ENCODE results near the gene VMP1.

VMP1 gene

DNA sequence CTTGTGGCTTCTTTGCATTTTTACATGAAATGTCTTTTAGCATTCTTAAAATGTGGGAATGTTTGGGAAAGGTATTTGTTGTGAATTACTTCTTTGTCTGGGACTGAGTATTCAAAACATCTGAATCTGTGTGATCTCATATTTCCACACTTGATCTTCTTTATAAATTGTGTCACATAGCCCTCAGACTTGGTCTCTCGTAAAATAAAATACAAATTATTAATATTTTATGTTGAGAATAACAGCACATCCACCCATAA, 103.4 kb downstream of the VMP1 start:
- TF ChIP-seq, protein P1, sequence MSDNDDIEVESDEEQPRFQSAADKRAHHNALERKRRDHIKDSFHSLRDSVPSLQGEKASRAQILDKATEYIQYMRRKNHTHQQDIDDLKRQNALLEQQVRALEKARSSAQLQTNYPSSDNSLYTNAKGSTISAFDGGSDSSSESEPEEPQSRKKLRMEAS (IDR thresholded peaks at IDR 0.05; ENCODE audit: low read depth, low read length): no peak
- TF ChIP-seq, protein P2, sequence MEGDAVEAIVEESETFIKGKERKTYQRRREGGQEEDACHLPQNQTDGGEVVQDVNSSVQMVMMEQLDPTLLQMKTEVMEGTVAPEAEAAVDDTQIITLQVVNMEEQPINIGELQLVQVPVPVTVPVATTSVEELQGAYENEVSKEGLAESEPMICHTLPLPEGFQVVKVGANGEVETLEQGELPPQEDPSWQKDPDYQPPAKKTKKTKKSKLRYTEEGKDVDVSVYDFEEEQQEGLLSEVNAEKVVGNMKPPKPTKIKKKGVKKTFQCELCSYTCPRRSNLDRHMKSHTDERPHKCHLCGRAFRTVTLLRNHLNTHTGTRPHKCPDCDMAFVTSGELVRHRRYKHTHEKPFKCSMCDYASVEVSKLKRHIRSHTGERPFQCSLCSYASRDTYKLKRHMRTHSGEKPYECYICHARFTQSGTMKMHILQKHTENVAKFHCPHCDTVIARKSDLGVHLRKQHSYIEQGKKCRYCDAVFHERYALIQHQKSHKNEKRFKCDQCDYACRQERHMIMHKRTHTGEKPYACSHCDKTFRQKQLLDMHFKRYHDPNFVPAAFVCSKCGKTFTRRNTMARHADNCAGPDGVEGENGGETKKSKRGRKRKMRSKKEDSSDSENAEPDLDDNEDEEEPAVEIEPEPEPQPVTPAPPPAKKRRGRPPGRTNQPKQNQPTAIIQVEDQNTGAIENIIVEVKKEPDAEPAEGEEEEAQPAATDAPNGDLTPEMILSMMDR (IDR thresholded peaks at IDR 0.05; ENCODE audit: low read depth, low read length): no peak
- TF ChIP-seq POLR2A (IDR thresholded peaks at IDR 0.05; ENCODE audit: extremely low read depth, insufficient read length) (no peak), MYC (IDR thresholded peaks at IDR 0.05; ENCODE audit: low read depth, low read length) (no peak)
- no peak overlapping the region for H3K4me3 ChIP-seq (ENCODE audit: low read depth, low read length)
- DNase-seq (ENCODE audit: low read depth): no peak

DNA sequence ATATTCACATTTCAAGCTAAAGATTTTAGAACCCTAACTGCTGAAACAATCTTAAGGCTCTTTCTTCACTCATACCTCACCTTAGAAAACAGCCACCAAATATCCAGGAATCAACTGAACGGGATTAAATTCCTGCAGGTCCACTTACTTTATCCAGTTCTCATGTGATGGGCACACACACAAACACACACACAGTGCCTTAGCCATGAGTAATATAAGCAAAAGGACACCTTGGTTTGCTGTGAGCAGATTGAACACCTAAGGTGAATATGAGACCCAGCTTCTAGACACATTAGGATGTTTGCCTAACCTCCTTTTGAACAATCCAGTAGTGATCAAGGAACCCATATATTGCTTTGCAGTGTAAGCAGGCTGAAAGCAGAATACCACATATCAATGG, 103.8 kb downstream of the VMP1 start:
- TF ChIP-seq MYC (IDR thresholded peaks at IDR 0.05; ENCODE audit: low read depth, low read length) (no peak), POLR2A (IDR thresholded peaks at IDR 0.05; ENCODE audit: extremely low read depth, insufficient read length) (no peak)
- TF ChIP-seq, protein P2 (IDR thresholded peaks at IDR 0.05; ENCODE audit: low read depth, low read length): no peak
- TF ChIP-seq, protein P1 (IDR thresholded peaks at IDR 0.05; ENCODE audit: low read depth, low read length): no peak
- DNase-seq (ENCODE audit: low read depth): no peak
- H3K4me3 ChIP-seq (ENCODE audit: low read depth, low read length): no peak overlapping the region

DNA sequence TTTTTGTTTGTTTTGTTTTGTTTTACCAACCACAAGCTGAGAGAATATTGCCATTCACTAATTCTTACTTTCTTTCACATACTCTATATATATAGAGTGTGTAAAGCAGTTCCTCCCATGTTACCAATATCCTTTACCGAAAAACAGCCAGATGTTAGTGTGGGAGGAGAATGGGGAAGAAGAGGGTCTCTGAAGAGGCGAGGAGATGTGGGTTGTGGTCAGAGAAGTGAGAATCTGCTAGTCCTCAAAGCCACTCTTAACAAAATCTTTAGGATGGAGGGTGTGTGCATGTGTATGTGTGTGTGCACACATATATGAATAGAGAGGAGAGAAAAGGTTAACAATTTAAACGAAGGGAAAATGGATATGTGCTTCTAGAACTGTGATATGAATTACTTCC, 104.7 kb downstream of the VMP1 start:
- peak; percentile 94 for DNase-seq (ENCODE audit: low read depth)
- H3K4me3 ChIP-seq (ENCODE audit: low read depth, low read length): no peak overlapping the region
- no peak for TF ChIP-seq POLR2A (IDR thresholded peaks at IDR 0.05; ENCODE audit: extremely low read depth, insufficient read length)
- TF ChIP-seq, protein P1 (IDR thresholded peaks at IDR 0.05; ENCODE audit: low read depth, low read length): peak; percentile 48
- TF ChIP-seq MYC (IDR thresholded peaks at IDR 0.05; ENCODE audit: low read depth, low read length): 0 out of 2 replicates have a peak, but pooled peaks have one; percentile 22
- TF ChIP-seq, protein P2 (IDR thresholded peaks at IDR 0.05; ENCODE audit: low read depth, low read length): no peak

DNA sequence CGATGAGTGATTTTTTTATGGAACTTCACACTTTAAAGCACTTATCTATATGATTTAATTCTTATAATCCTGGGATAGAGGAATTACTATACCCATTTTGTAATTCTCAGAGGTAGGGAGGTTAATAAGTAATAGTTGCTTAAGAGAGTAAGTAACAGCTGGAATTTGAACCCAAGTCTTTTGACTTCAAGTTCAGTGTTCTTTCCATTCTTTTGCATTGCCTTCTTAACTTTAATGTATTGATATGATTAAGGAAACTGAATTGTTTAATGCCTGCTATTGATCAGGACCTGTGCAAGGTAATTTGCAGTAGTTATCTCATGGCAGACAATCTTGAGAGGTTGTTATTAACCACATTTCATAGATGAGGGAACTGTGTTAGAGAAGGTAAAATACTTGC, 106.8 kb downstream of the VMP1 start:
- H3K4me3 ChIP-seq (ENCODE audit: low read depth, low read length): no peak overlapping the region
- TF ChIP-seq MYC (IDR thresholded peaks at IDR 0.05; ENCODE audit: low read depth, low read length) (no peak), POLR2A (IDR thresholded peaks at IDR 0.05; ENCODE audit: extremely low read depth, insufficient read length) (no peak)
- TF ChIP-seq, protein P1 (IDR thresholded peaks at IDR 0.05; ENCODE audit: low read depth, low read length): no peak
- TF ChIP-seq, protein P2 (IDR thresholded peaks at IDR 0.05; ENCODE audit: low read depth, low read length): no peak
- no peak for DNase-seq (ENCODE audit: low read depth)

DNA sequence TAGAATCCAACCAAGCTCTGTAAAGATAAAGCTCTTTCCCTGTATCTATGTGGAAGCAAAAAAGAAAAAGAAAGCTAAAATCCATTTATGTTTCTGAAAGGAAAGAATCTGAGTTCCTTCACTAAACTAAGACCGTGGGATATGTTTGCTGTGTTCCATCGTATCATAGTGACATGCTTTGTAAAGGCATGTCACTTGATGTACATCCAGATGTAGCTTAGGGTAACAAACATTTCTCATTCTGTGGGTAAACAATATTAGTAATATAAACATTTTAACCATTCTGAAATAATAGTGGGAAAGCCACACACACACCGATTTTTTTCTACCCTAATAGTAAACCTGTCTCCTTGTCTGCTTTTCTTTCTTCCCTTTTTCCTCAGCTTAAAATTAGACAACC, 107.2 kb downstream of the VMP1 start:
- H3K4me3 ChIP-seq (ENCODE audit: low read depth, low read length): no peak overlapping the region
- TF ChIP-seq, protein P2 (IDR thresholded peaks at IDR 0.05; ENCODE audit: low read depth, low read length): no peak
- TF ChIP-seq MYC (IDR thresholded peaks at IDR 0.05; ENCODE audit: low read depth, low read length) (no peak), POLR2A (IDR thresholded peaks at IDR 0.05; ENCODE audit: extremely low read depth, insufficient read length) (no peak)
- TF ChIP-seq, protein P1 (IDR thresholded peaks at IDR 0.05; ENCODE audit: low read depth, low read length): no peak
- no peak for DNase-seq (ENCODE audit: low read depth)

DNA sequence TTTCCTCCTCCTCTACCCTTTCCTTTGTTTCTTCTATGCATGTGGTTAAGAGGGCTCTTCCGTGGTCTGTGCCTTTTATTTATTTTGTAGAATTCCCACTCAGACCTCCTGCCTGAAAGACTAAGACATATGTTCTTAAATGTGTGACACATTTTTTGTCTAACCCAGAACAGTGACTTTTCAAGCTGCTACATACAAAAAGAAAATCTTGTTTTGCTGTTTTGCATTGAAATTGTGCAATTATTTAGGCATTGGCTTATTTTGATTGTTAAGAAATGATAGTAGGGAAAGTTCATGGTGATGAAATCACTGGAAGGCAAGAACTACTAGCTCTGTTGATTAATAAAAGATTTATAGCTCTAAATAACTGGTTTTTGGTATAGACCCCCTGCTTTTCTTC, 108.5 kb downstream of the VMP1 start:
- no peak overlapping the region for H3K4me3 ChIP-seq (ENCODE audit: low read depth, low read length)
- no peak for DNase-seq (ENCODE audit: low read depth)
- TF ChIP-seq POLR2A (IDR thresholded peaks at IDR 0.05; ENCODE audit: extremely low read depth, insufficient read length) (no peak), MYC (IDR thresholded peaks at IDR 0.05; ENCODE audit: low read depth, low read length) (no peak)
- TF ChIP-seq, protein P1 (IDR thresholded peaks at IDR 0.05; ENCODE audit: low read depth, low read length): no peak
- TF ChIP-seq, protein P2 (IDR thresholded peaks at IDR 0.05; ENCODE audit: low read depth, low read length): no peak

Measured in NB4 (cell line).